Measurements from ENCODE around the gene ANKRD31.

Gene ANKRD31

DNA sequence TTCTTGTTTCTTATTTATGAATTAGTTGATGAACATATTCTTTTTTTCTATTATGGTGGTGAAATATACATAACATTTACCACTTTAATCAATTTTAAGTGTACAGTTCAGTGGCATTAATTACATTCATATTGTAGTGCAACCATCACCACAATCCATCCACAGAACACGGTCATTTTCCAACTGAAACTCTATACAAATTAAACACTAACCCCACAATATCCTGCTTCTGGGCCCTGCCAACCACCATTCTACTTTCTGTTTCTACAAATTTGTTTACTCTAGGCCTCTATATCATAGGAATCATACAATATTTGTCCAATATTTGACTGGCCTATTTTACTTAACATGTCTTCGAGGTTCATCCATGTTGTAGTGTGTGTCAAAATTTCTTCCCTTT, 191.6 kb downstream of the ANKRD31 start:
- no peak for TF ChIP-seq ZFX (IDR thresholded peaks at IDR 0.05; ENCODE audit: borderline replicate concordance)
- TF ChIP-seq CTCF (IDR thresholded peaks at IDR 0.05), result no peak
- no peak overlapping the region for H3K27ac ChIP-seq

- TF ChIP-seq ZFX (IDR thresholded peaks at IDR 0.05; ENCODE audit: borderline replicate concordance), result no peak
- TF ChIP-seq CTCF (IDR thresholded peaks at IDR 0.05), result no peak
- H3K27ac ChIP-seq, result no peak overlapping the region
These were observed 192.3 kb downstream of the ANKRD31 start for GRCh38 chr5:75044406-75044805.

DNA sequence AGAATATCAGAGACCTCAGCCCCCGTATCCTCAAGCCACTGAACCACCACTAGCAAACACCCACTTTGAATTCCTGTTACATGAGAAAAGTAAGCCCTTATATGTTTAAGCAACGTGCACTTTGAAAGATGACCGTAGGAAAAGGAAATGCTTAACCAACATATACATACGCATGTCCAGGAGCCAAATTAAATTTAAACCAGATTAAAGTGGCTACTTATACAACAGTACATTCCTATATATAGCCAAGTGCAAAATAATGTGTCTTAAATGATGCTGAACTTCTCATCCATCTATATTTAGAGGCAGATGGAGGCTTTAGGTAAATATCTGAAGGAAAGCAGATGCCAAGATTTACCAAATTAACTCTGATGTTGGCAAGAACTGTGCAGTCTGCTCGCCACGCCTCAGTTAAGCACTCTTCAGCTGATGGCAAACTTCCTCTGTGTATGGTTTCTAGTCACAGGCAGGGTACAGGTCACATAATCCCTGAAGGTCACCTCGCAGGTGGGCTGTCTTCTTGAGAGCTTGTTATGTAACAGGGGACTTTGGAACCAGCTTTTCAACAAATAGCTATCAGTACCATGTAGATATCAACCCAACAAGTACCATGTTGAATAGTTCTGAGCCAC, 192.9 kb downstream of the ANKRD31 start:
- no peak overlapping the region for H3K27ac ChIP-seq
- TF ChIP-seq ZFX (IDR thresholded peaks at IDR 0.05; ENCODE audit: borderline replicate concordance) (no peak), CTCF (IDR thresholded peaks at IDR 0.05) (no peak)

- TF ChIP-seq ZFX (IDR thresholded peaks at IDR 0.05; ENCODE audit: borderline replicate concordance) (no peak), CTCF (IDR thresholded peaks at IDR 0.05) (no peak)
- H3K27ac ChIP-seq, result no peak overlapping the region
These were observed 194.2 kb downstream of the ANKRD31 start for GRCh38 chr5:75042522-75042921.

DNA sequence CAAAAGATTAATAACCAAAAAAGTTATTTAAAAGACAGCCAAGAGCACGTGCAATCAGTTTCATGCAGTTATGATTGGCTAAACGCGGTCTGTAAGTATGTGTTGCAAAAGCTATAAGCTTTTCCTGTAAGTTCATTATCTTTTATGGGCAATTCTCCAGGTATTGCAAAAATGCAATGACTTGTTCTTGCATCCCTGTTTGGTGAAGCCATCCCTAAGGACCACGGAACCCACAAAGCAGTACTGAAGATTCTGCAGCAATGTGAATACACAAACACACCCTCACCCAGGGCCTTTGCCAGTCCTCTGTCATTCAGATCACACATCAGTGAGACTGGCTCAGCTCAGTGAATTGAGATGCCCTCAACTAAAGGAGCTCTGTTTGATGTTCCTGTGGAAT, 195.7 kb downstream of the ANKRD31 start:
- TF ChIP-seq CTCF (IDR thresholded peaks at IDR 0.05) (no peak), ZFX (IDR thresholded peaks at IDR 0.05; ENCODE audit: borderline replicate concordance) (no peak)
- no peak overlapping the region for H3K27ac ChIP-seq

- no peak overlapping the region for H3K27ac ChIP-seq
These were observed 199.6 kb downstream of the ANKRD31 start for GRCh38 chr5:75037106-75037505.

More at GRCh38 chr5:75037106-75037505, 199.6 kb downstream of the ANKRD31 start:
- TF ChIP-seq ZFX (IDR thresholded peaks at IDR 0.05; ENCODE audit: borderline replicate concordance), result no peak
- TF ChIP-seq CTCF (IDR thresholded peaks at IDR 0.05), result no peak
